HepG2 (cell line): ENCODE data around the gene PIAS1. TPM values are rescaled to one million over a fixed set of nuclear protein-coding genes. Genes with fewer than 3 reads are reported as not detected.

Experiments used
- ATAC-seq: fragments of 200-7000 bp; cut with Tn5 transposase; 3 replicates; pipeline ENCODE4 v1.9.1; 2020; ENCODE audit warnings: mild to moderate bottlenecking, moderate library complexity
- BruUV-seq: library from RNA; stranded (reverse); fragments of 400-500 nt; replicated peaks from 2 replicates; lab custom pipeline; 2021; lab: Mats Ljungman, UMichigan
- CTCF ChIA-PET: fragments of 300-600 bp; formaldehyde crosslinking; extraction: SDS; loops from one replicate; lab custom pipeline; 2021; ENCODE audit warnings: low total read pairs, inconsistent platforms, low intra/inter-chr PET ratio; lab: Yijun Ruan, JAX
- POLR2A ChIA-PET: fragments of 350-600 bp; sonication (Branson Sonifier 250); formaldehyde crosslinking; loops from one replicate; lab custom pipeline; 2020; ENCODE audit warnings: antibody characterized with exemption, inconsistent platforms; lab: Yijun Ruan, JAX
- DNase-seq: peaks from one replicate; pipeline ENCODE4 v3.0.0-alpha.2; 2015; ENCODE audit warnings: low spot score
- FAIRE-seq: peaks from 3 replicates; lab custom pipeline; 2011; peaks lifted over from hg19 to GRCh38; lab: Jason Lieb, UNC
- H2AFZ ChIP-seq: one replicate; pipeline ENCODE4 v1.6.1; 2011; ENCODE audit warnings: low read length, inconsistent platforms
- H3K27ac ChIP-seq: fragments of 300-600 bp; 3 replicates; pipeline ENCODE4 v1.8.0; 2011; ENCODE audit warnings: mixed run types, mild to moderate bottlenecking, mixed read lengths, low read length, inconsistent platforms; ENCODE audit not compliant: insufficient read depth; ENCODE audit errors: extremely low read length
- H3K27me3 ChIP-seq, 2 experiments: fragments of 200-600 bp in 1 of 2; 2 replicates in 1 of 2; 3 replicates in 1 of 2; pipeline versions ENCODE4 v1.6.0 to v1.8.0; 2011; ENCODE audit warnings: low read length in 2 of 2, mild to moderate bottlenecking in 2 of 2, moderate library complexity in 2 of 2, inconsistent platforms in 1 of 2; ENCODE audit not compliant: insufficient read depth in 2 of 2, control insufficient read depth in 1 of 2
- H3K36me3 ChIP-seq, 2 experiments: fragments of 200-600 bp in 1 of 2; replicated peaks in 1 of 2; 2 replicates in 1 of 2; 3 replicates in 1 of 2; pipeline versions ENCODE4 v1.5.1 to v1.8.0; 2011; ENCODE audit warnings: low read length in 2 of 2, inconsistent platforms in 1 of 2; ENCODE audit not compliant: insufficient read depth in 2 of 2, control insufficient read depth in 1 of 2
- H3K4me1 ChIP-seq: 2 replicates; pipeline ENCODE4 v1.5.1; 2012; ENCODE audit warnings: low read length, inconsistent platforms; ENCODE audit not compliant: insufficient read depth
- H3K4me2 ChIP-seq: 2 replicates; pipeline ENCODE4 v1.6.0; 2011; ENCODE audit warnings: low read depth, low read length, inconsistent platforms
- H3K4me3 ChIP-seq, 3 experiments: fragments of 200-600 bp in 1 of 3; sonication (generic), shearing (Covaris generic) in 1 of 3; replicated peaks in 1 of 3; 2 replicates each; pipeline ENCODE4 v1.5.1; 2011 to 2016; ENCODE audit warnings: low read length in 3 of 3, inconsistent platforms in 2 of 3, low read depth in 2 of 3, mild to moderate bottlenecking in 2 of 3, control low read depth in 1 of 3, mixed read lengths in 1 of 3; ENCODE audit not compliant: insufficient read depth in 1 of 3
- H3K79me2 ChIP-seq: one replicate; pipeline ENCODE4 v1.6.1; 2011; ENCODE audit warnings: low read length, inconsistent platforms; ENCODE audit not compliant: insufficient read depth
- H3K9ac ChIP-seq: 2 replicates; pipeline ENCODE4 v1.6.0; 2011; ENCODE audit warnings: mild to moderate bottlenecking, low read depth, low read length, inconsistent platforms; ENCODE audit not compliant: insufficient read depth
- H3K9me3 ChIP-seq: 2 replicates; pipeline ENCODE4 v1.5.1; 2012; ENCODE audit warnings: mild to moderate bottlenecking, low read length
- H4K20me1 ChIP-seq: 2 replicates; pipeline ENCODE4 v1.6.0; 2011; ENCODE audit warnings: inconsistent platforms, mild to moderate bottlenecking, low read length, moderate library complexity; ENCODE audit not compliant: insufficient read depth
- AGO2 ChIP-seq: fragments of 200-400 bp; formaldehyde crosslinking; optimal IDR thresholded peaks from 2 replicates; pipeline ENCODE3; 2017; ENCODE audit warnings: mild to moderate bottlenecking, low read depth, low read length, moderate library complexity
- FOXA3 ChIP-seq: IDR thresholded peaks from 2 replicates; pipeline ENCODE4 v1.6.1; 2016; ENCODE audit warnings: missing genetic modification reagents, missing compliant biosample characterization
- ZMYM2 ChIP-seq: sonication (generic); formaldehyde crosslinking; IDR thresholded peaks from 2 replicates; pipeline ENCODE4 v1.8.0; 2022; ENCODE audit warnings: mild to moderate bottlenecking, missing genetic modification reagents
- WGBS: methylation state at CpG from one replicate; pipeline ENCODE4 v1.1.6; 2017; ENCODE audit warnings: low lambda C conversion rate; 5-methylcytosine and 5-hydroxymethylcytosine counted together
- in situ Hi-C: cut with HindIII; loops from 2 replicates; pipeline ENCODE4 v1.10.0; 2017; ENCODE audit warnings: low pct_unique_long_range_greater_than_20kb; ENCODE audit not compliant: extremely low pct_ligation_motif_present
- intact Hi-C: fragments of 100-400 bp; cut with micrococcal nuclease; formaldehyde crosslinking; loops from one replicate; pipeline ENCODE4 v1.10.0; 2022; ENCODE audit not compliant: unreplicated experiment
- polyA plus RNA-seq, 8 experiments: library from polyadenylated mRNA; depleted of rRNA in 3 of 8; stranded (reverse) in 7 of 8; unstranded in 1 of 8; fragments of >200 nt; fragmentation: Illumina TruSeq in 4 of 8; extraction: Trizol in 4 of 8; gene quantifications; 2 replicates each; pipeline versions ENCODE4 v1.2.1 to v1.2.3, GENCODE V29; 2011 to 2016; ENCODE audit warnings: low read depth in 4 of 8, missing spikeins in 1 of 8, mixed read lengths in 1 of 8; ENCODE audit not compliant: insufficient read depth in 1 of 8
- total RNA-seq, 5 experiments: library from RNA; depleted of rRNA; stranded (reverse); fragments of >200 nt; fragmentation: Illumina TruSeq; extraction: Trizol; gene quantifications; 2 replicates each; pipeline ENCODE4 v1.2.3, GENCODE V29; 2016; ENCODE audit warnings: low read depth in 1 of 5
- TF ChIP-seq, protein P1 (sequence below): IDR thresholded peaks from 2 replicates; pipeline ENCODE4 v1.4.0; 2020; ENCODE audit warnings: mild to moderate bottlenecking, missing genetic modification reagents

Gene PIAS1
- total and polyA plus RNA-seq, 2 of the 13 experiments (the other 11 are each of a cell fraction or from before 2014, with no cell fraction given) = 20.7 to 33.7 TPM

DNA sequence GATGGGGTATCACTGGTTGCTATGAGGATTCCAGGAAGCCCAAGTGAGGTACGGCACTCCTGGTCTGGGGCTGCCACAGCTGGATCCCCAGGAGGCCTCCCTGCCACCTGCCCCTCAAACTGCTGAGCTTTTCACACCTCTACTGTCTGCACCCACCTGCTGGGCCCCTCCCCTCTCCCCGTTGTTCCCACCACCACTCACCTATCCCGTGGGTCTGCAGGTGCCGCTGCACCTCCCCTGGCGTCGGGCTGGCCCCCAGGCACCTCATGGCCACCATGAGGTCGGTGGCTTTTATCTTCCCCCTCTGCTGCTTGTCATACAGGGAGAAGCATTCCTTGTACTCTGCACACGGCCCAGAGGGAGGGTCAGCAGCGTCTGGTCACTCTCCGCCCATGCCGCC is 145.2 kb downstream of the PIAS1 start:
- intact Hi-C loops (no loop called here), in situ Hi-C loops (no loop called here)
- FAIRE-seq = no peak
- H3K36me3 ChIP-seq = no peaks in the 10 kb centered on the region; a peak in 1 of 5 replicates
- no peak for DNase-seq
- no peak overlapping the region for H3K9ac ChIP-seq
- CTCF ChIA-PET = no interaction called here
- H3K79me2 ChIP-seq = no peaks in the 10 kb centered on the region
- BruUV-seq = no TSS peak
- peak; percentile 87 for TF ChIP-seq AGO2
- TF ChIP-seq, protein P1, sequence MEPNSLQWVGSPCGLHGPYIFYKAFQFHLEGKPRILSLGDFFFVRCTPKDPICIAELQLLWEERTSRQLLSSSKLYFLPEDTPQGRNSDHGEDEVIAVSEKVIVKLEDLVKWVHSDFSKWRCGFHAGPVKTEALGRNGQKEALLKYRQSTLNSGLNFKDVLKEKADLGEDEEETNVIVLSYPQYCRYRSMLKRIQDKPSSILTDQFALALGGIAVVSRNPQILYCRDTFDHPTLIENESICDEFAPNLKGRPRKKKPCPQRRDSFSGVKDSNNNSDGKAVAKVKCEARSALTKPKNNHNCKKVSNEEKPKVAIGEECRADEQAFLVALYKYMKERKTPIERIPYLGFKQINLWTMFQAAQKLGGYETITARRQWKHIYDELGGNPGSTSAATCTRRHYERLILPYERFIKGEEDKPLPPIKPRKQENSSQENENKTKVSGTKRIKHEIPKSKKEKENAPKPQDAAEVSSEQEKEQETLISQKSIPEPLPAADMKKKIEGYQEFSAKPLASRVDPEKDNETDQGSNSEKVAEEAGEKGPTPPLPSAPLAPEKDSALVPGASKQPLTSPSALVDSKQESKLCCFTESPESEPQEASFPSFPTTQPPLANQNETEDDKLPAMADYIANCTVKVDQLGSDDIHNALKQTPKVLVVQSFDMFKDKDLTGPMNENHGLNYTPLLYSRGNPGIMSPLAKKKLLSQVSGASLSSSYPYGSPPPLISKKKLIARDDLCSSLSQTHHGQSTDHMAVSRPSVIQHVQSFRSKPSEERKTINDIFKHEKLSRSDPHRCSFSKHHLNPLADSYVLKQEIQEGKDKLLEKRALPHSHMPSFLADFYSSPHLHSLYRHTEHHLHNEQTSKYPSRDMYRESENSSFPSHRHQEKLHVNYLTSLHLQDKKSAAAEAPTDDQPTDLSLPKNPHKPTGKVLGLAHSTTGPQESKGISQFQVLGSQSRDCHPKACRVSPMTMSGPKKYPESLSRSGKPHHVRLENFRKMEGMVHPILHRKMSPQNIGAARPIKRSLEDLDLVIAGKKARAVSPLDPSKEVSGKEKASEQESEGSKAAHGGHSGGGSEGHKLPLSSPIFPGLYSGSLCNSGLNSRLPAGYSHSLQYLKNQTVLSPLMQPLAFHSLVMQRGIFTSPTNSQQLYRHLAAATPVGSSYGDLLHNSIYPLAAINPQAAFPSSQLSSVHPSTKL (CRISPR knock-in tag) = no peak
- TF ChIP-seq ZMYM2 = no peak
- TF ChIP-seq FOXA3 (CRISPR knock-in tag) = no peak
- no peaks in the 10 kb centered on the region for H3K9me3 ChIP-seq
- no peak overlapping the region for H2AFZ ChIP-seq
- 86% methylated on average over 11 of the region's 11 CpGs for WGBS
- H3K4me3 ChIP-seq = no peak overlapping the region
- ATAC-seq = no peak
- no peak overlapping the region for H3K27ac ChIP-seq
- H3K27me3 ChIP-seq = no peaks in the 10 kb centered on the region
- POLR2A ChIA-PET = no interaction called here
- no peaks in the 10 kb centered on the region for H4K20me1 ChIP-seq
- peaks cover 45% of the 10 kb centered on the region for H3K4me1 ChIP-seq
- no peak overlapping the region for H3K4me2 ChIP-seq
